OCI-LY1 (cell line): Measurements from ENCODE around the gene AGPAT1.

Experiments used
- EZH2 ChIP-seq: fragments of 200-600 bp; sonication (generic), shearing (Covaris generic); IDR thresholded peaks from 2 replicates; pipeline ENCODE4 v1.8.0; 2017; ENCODE audit warnings: borderline replicate concordance, mixed run types, mild to moderate bottlenecking, antibody characterized with exemption, low read length, moderate library complexity, mixed read lengths
- TF ChIP-seq, protein P1 (sequence below): fragments of 200-600 bp; sonication (generic), shearing (Covaris generic); IDR thresholded peaks from 2 replicates; pipeline ENCODE4 v1.5.1; 2017; ENCODE audit warnings: mild to moderate bottlenecking, antibody characterized with exemption, low read length, moderate library complexity, mixed read lengths

DNA sequence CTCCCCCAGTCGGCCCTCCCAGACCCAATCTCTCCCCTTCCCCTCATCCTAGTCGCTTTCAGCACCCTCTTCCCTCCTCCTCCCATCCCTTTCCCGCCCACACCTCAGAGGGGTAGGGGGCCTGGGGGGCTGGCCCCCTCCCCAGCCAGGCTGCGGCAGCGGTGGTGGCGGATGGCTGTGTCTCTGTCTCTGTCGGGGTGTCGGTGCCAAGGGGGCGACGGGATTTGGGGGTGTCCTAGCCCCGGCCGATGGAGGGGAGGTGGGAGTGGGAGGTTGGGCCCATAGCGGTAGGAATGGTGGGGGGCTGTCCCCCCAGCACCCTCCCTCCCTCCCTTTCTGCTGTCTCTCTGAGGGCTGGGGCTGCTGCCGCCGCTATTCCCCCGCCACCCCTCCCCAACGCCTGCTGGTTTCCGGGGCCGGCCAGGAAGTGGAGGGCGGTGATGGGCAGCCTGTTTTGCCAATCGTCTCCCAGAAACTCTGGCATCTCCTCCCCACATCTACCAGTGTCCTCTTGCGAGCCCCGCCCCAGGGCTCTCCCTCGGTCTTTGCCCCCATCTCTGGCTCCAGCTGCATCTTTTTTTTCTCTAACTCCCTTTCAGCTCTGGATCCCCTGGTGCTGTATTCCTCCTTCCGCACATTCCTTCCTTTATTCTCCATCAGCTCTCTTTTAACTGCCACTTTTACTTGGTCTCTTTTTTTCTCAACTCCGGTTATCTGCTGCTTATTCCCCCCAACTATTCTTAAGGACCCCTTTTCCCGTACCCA, at the start of gene AGPAT1:
- TF ChIP-seq, protein P1, sequence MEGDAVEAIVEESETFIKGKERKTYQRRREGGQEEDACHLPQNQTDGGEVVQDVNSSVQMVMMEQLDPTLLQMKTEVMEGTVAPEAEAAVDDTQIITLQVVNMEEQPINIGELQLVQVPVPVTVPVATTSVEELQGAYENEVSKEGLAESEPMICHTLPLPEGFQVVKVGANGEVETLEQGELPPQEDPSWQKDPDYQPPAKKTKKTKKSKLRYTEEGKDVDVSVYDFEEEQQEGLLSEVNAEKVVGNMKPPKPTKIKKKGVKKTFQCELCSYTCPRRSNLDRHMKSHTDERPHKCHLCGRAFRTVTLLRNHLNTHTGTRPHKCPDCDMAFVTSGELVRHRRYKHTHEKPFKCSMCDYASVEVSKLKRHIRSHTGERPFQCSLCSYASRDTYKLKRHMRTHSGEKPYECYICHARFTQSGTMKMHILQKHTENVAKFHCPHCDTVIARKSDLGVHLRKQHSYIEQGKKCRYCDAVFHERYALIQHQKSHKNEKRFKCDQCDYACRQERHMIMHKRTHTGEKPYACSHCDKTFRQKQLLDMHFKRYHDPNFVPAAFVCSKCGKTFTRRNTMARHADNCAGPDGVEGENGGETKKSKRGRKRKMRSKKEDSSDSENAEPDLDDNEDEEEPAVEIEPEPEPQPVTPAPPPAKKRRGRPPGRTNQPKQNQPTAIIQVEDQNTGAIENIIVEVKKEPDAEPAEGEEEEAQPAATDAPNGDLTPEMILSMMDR = no peak
- no peak for TF ChIP-seq EZH2
